CD4-positive, alpha-beta T cell treated with Interleukin-21 for 1 hour (primary cell): ENCODE measurements around the gene GET3.

Experiments used
- DNase-seq: peaks from one replicate; pipeline ENCODE4 v3.0.0-alpha.2; 2020

The GET3 gene

DNA sequence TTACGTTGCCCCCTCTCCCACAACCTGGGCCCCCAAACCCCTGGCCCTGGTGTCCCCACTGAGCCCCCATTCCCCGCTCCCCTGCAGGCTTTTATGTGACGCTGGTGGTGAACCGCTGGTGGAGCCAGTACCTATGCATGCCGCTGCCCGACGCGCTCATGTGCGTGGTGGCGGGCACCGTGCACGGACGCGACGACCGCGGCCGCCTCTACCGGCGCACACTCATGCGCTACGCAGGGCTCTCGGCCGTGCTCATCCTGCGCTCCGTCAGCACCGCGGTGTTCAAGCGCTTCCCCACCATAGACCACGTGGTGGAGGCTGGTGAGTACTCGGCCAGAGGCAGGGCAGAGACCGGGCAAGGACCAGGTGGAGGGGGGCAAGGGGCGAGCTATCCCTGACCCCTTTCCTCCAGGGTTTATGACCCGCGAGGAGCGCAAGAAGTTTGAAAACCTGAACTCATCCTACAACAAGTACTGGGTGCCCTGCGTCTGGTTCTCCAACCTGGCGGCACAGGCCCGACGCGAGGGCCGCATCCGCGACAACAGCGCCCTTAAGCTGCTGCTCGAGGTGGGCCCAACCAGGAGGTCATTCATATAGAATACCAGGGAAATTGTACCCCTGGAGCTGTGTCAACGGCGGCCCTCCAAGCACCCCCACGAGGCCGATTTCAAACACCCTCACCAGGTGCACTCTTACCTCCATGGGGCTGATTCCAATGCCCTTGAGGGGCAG lies 17.3 kb downstream of the GET3 start:
- DNase-seq = no peak

DNA sequence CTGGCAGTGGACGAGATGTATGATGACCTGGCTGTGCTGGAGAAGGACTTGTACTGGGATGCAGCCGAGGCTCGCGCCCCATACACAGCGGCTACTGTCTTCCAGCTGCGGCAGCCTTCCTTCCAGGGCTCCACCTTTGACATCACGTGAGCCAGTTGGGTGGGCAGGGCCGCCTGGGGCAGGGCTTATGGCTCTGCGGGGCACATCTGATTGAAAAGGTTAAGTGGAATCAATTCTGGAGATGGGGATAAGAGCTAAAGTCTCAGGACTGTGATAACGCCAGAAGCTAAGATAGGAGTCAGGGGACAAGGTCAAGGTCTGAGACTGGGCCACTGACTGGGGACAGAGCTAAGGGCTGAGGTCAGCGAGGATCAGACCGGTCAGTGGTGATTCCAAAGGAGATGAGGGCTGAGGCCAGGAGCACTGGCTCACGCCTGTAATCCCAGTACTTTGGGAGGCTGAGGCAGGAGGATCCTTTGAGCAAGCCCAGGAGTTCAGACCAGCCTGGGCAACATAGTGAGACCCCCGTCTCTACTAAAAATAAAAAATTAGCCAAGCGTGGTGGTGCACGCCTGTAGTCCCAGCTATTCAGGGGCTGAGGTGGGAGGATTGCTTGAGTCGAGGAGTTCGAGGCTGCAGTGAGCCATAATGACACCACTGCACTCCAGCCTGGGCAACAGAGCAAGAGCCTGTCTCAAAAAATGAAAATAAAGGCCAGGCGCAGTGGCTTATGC lies 19.0 kb downstream of the GET3 start:
- no peak for DNase-seq

- DNase-seq = peak; percentile 64
Observed at GRCh38 chr19:12757544-12758274, 20.4 kb downstream of the GET3 start.

GRCh38 chr19:12759686-12760085 lies 22.4 kb downstream of the GET3 start:
- no peak for DNase-seq

DNA sequence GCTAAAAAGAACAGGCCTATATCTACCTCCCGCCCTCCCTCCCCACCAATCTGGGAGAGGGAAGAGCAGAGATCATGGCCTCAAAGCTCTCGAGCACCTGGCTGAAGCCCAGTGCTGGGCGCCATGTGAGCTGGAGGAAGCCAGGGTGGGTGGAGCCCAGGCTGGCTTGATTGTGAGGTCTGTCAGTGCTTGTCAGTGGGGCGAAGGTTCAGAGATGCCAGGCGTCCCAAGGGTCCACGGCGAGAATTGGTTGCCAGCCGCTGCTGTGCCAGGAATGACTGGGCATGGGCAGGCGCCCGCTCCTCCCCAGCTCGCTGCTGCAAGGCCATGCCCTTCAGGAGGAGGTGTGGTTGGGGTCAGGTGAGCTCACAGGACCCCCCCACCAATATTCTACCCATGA lies 25.8 kb downstream of the GET3 start:
- DNase-seq = no peak

DNA sequence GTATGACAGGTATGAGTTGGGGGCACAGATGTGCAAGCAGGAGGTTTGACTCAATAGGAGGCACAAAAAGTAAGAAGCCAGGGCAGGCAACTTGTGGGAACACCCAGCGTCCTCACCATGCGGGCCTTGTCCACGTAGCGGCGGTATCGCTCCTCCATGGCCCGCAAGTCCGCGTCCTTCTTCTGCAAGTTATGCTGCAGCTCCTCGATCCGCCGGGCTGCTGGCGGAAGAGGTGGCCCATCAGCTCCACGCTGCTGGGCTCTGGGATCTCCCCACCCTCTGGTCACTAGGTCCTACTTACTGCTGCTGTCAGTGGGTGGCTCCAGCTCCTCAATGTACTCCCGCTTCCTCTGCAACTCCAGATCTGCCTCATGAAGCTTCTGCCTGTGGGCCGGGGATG lies 27.4 kb downstream of the GET3 start:
- no peak for DNase-seq

GRCh38 chr19:12766051-12766521 lies 28.8 kb downstream of the GET3 start:
- DNase-seq = peak; percentile 84

- no peak for DNase-seq
Observed at GRCh38 chr19:12767150-12767549, 29.9 kb downstream of the GET3 start.

DNA sequence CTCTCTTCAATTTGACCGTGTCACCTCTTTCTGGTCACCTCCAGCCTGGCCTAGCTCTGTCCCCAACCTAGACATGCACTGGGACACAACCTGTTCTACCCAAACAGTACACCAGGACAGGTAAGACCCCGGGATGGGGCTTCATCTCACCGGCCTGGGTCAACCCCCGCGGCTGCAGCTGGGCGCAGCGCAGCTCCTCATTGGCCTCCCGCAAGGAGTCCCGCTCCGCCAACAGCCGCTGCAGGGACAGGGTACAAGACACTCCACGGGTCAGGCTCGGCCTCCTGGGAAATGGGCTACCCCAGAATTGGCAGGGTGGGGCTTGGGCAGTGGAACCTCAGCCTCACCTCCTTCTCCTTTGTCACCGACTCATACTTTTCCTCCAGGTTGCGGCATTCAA lies 30.4 kb downstream of the GET3 start:
- DNase-seq = no peak

GRCh38 chr19:12769689-12770088 lies 32.4 kb downstream of the GET3 start:
- peak; percentile 80 for DNase-seq

- no peak for DNase-seq
Observed at GRCh38 chr19:12770922-12771321, 33.6 kb downstream of the GET3 start.

- no peak for DNase-seq
Observed at GRCh38 chr19:12772323-12772722, 35.0 kb downstream of the GET3 start.

DNA sequence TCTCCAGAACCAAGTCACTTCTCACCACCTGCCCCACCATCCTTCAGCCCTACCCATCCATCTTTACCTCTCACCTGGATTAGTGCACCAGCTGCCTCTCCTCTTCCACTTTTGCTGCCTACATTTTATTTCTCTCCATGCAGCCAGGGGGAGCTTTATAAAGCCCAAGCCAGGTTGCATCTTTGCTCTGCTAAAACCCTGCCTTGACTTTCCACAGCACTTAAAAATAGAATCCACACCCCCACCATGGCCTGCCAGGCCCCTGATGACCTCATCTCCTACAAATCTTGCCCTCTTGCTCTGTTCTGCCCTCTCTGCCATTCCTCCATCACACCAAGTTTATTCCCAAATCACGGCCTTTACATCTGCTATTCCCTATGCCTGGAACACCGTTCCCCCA lies 36.3 kb downstream of the GET3 start:
- no peak for DNase-seq

DNA sequence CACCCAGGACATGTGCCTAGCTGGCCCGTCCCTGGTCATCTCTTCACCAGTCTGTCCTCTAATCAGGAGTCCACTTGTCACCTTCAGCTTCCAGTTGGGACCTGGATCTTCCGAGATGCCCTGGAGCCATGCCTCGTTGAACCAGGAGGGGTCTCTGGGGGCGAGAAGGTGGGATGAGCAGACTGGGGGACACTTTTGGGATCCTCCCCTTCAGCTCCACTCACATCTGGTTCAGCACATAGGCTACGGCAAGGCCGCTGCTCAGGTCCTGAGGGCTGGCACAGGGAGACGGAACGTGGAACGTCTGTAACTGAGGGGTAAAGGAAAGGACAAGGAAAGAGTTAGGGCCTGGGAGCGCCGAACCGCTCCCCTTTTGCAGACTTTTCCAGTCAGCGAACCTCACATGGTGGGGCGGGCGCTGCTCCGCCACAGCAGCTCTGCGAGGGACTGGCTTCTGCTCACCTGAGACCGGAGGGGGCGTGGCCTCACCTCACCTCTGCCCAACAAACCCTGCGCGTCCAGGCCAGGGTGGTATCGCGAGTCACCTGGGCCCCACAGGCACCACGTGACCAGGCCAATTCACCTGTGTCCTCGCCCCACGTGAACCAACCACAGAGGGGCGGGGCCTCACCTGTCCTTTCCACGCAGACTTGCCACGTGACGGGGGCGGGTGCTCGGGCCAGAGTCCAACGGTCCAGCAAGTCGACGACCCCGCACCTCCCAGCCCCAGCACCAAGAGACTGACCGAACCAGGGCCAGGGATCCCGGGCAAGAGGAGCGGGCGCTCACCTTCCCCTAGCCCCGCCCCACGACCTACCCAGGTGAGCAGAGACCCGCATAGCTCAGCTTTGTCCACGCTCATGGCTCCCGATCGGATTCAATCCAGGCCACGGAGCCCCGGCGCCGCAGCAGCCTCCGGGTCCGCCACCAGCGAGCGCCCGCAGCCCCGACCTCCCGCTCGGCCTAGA lies 37.6 kb downstream of the GET3 start, which contains the start of gene HOOK2:
TSS of gene HOOK2 (minus strand) at position 965 of the 968 bp plus-strand sequence. CDS start at position 862, 103 bp downstream.
- DNase-seq = peak; percentile 74

DNA sequence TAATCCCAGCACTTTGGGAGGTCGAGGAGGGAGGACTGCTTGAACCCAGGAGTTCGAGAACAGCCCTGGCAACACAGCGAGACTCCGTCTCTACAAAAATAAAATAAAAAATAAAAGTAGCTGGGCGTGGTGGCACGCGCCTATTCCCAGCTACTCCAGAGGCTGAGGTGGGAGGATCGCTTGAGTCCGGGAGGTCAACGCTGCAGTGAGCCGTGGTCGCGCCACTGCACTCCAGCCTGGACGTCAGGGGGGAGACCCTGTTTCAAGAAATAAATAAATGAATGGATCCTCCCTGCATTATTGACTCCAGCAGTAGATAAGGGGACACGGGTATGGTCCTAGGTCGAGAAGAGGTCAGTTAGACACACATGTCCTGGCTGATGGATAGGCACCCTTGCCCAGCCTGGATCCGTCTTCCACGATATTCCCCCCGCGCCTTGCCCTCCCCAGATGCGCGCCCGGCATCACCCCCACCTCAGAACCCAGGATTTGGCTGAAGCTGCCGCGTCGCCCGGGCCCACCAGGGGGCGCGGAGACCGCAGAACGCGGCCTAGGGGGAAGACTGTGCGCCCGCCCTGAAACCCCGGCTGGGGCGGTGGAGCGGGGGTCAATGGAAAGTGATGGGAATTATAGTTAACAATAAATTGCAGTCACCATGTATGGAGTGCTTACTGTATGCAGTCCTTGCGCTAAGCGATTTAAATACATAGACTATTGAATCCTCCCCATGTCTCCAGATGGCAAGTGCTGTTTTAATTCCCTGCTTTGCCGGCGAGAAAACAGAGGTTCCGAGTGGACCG lies 40.1 kb downstream of the GET3 start:
- peak; percentile 85 for DNase-seq

- peak; percentile 62 for DNase-seq
Observed at GRCh38 chr19:12778017-12778904, 41.0 kb downstream of the GET3 start.

DNA sequence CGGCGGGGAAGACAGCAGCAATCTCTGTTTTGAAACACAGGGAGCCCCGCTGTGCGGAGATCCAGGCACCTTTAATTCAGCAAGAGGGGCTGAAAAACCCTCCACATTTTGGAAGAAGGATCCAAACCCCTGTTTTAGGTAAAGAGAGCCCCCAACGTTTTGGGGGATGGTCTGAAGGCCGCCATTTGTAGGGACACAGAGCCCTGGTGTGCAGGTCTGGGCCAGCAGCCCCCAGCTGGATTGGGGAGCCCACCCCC lies 41.5 kb downstream of the GET3 start:
- no peak for DNase-seq

- no peak for DNase-seq
Observed at GRCh38 chr19:12779162-12779993, 42.1 kb downstream of the GET3 start.

DNA sequence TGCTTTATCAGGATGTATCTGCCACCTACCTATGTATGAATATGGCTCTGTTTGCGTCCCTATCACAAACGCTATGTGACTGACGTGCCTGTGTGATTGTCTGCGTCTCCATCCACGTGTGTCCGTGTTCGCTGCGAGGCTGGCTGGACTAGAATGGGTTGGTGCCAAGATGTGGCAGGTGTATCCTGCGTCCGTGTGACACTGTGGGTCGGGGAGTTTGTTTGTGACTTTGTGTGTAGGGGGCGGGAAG lies 44.8 kb downstream of the GET3 start:
- DNase-seq = no peak
